T-helper 1 cell (primary cell): Measurements from ENCODE around the gene FARP2.

ENCODE experiments used
- DNase-seq, 5 donors: peaks; one replicate each; pipeline ENCODE4 v3.0.0-alpha.2; 2012 to 2020

Gene FARP2

DNA sequence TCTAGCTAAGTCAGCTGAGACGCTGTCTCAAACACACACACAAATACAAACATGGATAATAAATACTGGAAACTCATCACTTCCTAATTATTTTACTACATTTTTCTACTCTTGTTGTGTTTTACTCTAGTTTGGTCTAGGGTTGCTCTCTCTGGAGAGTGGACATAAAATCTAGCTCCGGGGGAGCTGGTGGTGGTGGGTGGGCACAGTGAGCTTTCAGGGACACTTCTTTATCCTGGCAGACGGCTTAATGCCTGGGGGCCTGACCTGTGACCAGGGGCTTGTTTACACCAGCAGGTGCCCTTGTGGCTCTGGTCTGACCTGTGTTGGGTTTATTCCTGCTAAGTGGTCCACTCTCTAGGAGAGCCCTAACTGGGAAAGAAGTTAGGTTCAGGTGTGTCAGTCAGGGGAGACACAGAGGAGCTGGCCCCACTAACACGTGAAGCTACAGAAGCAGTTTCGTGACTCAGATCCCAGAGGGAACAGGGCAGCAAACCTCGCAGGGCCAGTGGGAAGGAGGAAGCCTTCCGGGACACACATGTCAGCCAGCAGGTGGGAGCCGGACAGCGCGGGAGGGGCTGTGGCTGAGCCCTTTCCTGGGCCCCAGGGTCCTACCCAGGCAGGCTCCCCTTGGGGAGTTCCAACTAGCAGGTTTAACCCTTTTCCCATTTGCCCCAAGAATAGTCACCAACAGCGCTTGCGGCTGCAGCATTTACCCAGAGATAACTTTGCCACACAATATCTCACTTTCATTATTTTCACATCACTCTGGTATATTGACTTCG, 180.0 kb downstream of the FARP2 start:
- no peak for DNase-seq

DNA sequence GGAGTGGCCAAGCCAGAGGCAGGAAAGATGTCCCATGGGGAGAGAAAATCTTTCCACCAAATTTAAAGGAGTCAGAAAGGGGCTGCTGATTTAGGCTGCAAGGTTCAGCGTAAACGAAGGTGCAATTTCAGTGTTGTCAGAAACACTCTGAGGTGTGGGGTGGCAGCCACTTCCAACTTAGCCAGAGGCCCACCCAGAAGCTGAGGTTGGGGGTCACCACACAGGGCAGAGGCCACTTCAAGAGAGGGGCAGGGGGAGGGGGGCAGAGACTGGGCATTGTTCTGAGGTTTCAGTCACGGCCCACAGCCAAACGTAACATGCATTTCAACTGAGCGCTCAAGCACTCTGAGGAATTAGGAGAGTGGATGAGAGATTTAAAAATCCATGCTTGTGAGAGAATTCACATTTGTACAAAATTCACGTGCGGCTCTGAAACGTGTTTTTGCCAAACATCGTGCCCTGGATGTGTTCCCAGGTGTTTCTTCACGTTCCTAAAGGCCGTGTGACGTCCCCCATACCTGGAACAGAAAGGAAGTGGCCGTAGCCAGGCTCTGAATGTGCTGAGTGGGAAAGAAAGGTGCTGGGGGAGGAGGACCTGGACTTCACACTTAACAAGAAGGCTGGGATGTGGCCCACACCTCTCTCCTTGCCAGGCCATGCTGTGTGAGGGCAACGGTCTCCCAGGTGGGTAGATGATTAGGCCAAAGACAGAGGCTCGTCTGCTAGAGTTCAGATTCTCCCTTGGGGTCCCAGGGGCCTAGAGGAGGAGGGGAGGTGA, 182.9 kb downstream of the FARP2 start:
- DNase-seq: no peak

DNA sequence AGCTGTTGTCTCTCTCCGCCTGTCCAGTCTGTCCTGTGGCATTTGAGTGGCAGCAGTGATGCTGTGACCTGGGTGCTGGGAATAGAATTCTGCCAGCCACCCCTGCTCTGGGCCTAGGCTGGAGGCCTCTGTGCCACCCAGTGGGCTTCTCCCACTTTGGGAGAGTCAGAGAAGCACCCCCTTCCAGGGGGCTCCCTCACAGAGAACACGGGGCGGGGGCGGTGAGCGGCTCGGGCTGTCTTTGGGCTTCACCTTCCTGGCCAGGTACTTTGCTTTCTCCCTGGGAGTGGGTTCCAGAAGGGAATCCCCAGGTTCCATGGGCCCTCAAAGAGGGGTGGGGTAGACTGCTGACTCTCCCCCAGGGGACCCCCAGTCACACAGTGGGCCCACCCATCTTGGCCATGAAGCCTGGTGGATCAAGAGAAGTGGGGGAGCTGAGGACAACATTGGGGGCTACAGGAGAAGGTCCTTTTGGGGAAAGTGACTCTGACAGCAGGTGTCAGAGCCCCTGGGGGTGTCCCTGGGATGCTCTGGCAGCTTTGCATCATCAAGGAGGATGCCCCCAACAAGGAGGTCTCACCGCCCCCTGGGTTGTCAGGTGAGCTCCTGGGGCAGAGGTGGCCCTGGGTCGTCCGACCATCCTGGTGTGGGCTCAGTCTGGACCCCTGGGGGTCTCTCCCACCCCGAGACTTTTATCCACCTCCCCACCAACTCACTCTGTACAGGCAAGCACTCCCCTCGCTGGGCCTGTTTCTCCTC, 183.7 kb downstream of the FARP2 start:
- no peak for DNase-seq

DNA sequence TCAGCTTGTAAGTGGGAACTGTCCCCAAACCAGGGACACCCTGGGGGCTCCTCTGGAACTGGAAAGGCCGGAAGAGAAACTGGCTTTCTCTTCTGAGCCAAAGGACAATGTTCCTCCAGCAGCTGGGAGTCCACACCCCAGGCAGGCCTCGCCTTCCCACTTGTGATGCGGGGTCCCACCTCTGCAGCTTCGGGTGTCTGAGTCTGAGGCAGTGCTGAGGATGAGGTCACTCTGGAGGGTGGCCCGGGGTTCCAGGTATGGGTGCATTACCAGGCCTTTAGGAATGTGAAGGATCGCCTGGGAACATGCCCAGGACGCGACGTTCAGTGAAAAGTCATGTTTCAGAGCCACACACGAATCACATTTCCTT, 184.3 kb downstream of the FARP2 start:
- DNase-seq: no peak

DNA sequence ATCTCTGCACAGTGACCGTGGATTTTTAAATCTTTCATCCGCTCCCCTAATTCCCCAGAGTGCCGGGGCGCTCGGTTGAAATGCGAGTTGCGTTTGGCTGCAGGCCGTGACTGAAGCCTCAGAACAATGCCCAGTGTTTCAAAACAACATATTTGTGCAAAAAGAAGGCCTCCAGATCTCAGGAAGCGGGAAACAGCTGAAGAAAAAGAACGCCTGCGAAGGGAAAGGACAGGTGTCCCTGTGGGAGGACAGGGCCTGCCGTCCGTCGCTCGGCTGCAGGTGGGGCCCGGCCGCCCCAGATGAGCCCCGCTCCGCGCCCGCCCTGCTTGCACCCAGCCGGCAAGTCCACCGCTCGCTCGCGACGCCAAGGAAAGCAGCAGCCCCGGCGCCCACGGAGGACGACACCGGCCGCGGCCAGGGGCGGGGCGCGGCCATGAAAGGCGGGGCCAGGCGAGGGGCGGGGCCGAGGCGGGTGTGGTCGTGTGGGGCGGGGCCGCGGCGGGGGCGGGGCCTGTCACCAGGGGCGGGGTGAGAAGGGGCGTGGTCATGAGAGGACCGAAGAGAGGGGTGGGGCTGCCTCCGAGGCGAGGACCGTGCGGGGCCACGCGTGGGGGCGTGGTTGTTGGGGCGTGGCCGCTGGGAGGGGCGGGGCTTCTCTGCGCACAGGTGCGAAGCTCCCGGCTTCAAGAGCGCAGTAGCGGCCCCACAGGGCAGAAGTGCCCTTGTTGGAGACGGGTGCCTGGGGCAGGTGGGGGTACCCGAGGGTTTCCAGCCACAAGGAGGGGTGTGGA, 184.9 kb downstream of the FARP2 start:
- peak; percentile 24 to 53 (median 50) for DNase-seq

DNA sequence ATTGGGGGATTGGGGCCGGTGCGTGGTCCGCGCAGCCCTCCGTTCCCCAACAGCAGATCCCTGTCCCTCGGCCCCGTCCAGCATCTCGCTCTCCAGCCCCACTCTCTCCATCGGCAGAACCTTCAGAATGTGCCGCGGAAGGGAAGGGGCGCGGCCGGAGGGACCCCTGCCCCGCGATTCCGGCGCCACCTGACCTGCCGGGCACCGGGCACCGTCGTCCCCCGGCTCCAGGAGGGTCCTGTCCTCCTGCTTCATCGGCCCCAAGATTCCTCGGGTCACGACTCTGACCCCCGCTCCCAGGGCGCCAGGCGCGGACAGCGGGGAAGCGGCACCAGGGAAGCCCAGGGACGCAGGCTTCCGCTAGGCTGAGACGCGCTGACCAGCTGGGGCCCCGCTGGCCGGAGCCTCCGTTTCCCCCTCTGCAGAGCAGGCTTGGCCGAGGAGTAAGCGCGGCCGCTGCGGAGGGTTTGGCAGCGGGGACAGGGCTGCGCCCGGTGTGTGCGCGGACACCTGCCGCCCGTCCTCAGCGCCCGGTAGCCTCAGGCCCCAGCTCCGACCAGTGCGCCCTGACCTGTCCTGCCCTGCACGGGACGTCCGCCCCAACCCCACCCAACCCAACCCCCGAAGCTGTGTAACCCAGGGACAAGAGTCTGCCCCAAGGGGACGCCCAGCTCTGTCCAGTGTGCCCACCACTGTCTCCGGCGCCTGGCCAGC, 185.6 kb downstream of the FARP2 start:
- DNase-seq: no peak

- DNase-seq: no peak
These were observed 186.2 kb downstream of the FARP2 start for GRCh38 chr2:241542278-241542605.
